Gastroesophageal sphincter (tissue), 3 donors: ENCODE measurements around the gene PIM3.

Experiments used
- CTCF ChIP-seq, 4 experiments: fragments of 200-600 bp in 2 of 4; fragments of 450-650 bp in 2 of 4; sonication (generic) in 1 of 4; IDR thresholded peaks; one replicate each; pipeline ENCODE4 v1.5.1; 2017 to 2019; ENCODE audit warnings: antibody characterized with exemption in 4 of 4, mild to moderate bottlenecking in 2 of 4, moderate library complexity in 2 of 4
- POLR2AphosphoS5 ChIP-seq: sonication (generic); formaldehyde crosslinking; IDR thresholded peaks from one replicate; pipeline ENCODE4 v1.6.1; 2017; ENCODE audit warnings: antibody characterized with exemption

- no peak for TF ChIP-seq CTCF (IDR thresholded peaks at IDR 0.05)
- TF ChIP-seq POLR2AphosphoS5: no peak
These were observed 33.2 kb downstream of the PIM3 start for GRCh38 chr22:49993649-49994360.
